ENCODE data around the gene UBE2I.

- TF ChIP-seq EP300 (IDR thresholded peaks at IDR 0.05; ENCODE audit: low read depth), result no peak
- TF ChIP-seq CTCF (IDR thresholded peaks at IDR 0.05), result no peak
- no peak for TF ChIP-seq POLR2A (IDR thresholded peaks at IDR 0.05)
- no peak for TF ChIP-seq POLR2AphosphoS5 (IDR thresholded peaks at IDR 0.05)
Measured at GRCh38 chr16:1285669-1286512, 23.5 kb upstream of the UBE2I start.

Measured in transverse colon (tissue), 4 donors.